ENCODE measurements around the gene PLCH1. TPM values are rescaled to one million over a fixed set of nuclear protein-coding genes. Genes with fewer than 3 reads are reported as not detected.

Gene PLCH1
- total and polyA plus RNA-seq, 9 of the 15 experiments (the other 6 are each of a cell fraction or from before 2014, with no cell fraction given), result 0.17 to 0.62 (median 0.40) TPM

DNA sequence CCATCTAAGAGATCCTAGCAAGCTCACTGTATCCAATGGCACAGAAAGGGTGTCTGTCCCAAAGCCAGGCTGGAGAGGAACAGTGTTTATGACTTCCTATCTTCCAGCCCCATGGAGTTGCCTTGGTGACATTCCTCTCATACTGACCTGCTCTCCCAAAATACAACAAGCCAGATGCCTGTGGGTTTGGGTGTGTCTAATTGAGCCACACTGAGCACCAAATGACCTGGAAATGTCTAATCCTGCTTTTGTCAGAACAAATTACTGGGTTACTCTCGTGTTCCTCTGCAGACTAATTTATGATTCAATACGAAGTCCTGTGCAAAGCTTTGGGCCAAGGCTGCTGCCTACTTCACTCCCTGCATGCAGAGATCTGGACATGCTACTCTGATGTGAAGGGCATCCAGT is 353.3 kb downstream of the PLCH1 start (continued):
- TF ChIP-seq GABPB1 (CRISPR knock-in tag; IDR thresholded peaks at IDR 0.05) (no peak), POLR2H (tag; IDR thresholded peaks at IDR 0.05; ENCODE audit: low read depth) (no peak), NR3C1 (CRISPR knock-in tag; IDR thresholded peaks at IDR 0.05) (no peak), POLR2G (IDR thresholded peaks at IDR 0.05; ENCODE audit: low read depth, low read length) (no peak), E2F6 (IDR thresholded peaks at IDR 0.05; ENCODE audit: borderline replicate concordance in 1 of 2, extremely low read depth in 1 of 2, insufficient read depth in 1 of 2, insufficient read length in 1 of 2, low read depth in 1 of 2, low read length in 1 of 2, poor library complexity in 1 of 2, severe bottlenecking in 1 of 2) (no peak), ASH1L (IDR thresholded peaks at IDR 0.05; ENCODE audit: borderline replicate concordance, low read depth, partially characterized antibody) (no peak), NFYB (IDR thresholded peaks at IDR 0.05; ENCODE audit: extremely low read depth, insufficient read length) (no peak), DEAF1 (CRISPR knock-in tag; IDR thresholded peaks at IDR 0.05) (no peak), XRCC4 (IDR thresholded peaks at IDR 0.05; ENCODE audit: extremely low read depth, insufficient read depth, insufficient read length) (no peak), KDM4B (IDR thresholded peaks at IDR 0.05; ENCODE audit: borderline replicate concordance in 2 of 2, low read depth in 1 of 2) (no peak)

Data from K562 (cell line).